CD14-positive monocyte (primary cell): ENCODE measurements around the gene ALDH3A2. TPM values are rescaled to one million over a fixed set of nuclear protein-coding genes. Genes with fewer than 3 reads are reported as not detected.

Source experiments
- DNase-seq, 3 donors: peaks; one replicate each; pipeline ENCODE4 v3.0.0-alpha.2; 2011 to 2022
- H2AFZ ChIP-seq: 2 replicates; pipeline ENCODE4 v1.6.0; 2012; ENCODE audit warnings: mild to moderate bottlenecking, low read depth, low read length, inconsistent platforms; ENCODE audit not compliant: insufficient read depth, poor library complexity, severe bottlenecking
- H3K27ac ChIP-seq, 2 donors: 1 replicate in 1 of 2; 2 replicates in 1 of 2; pipeline ENCODE4 v1.5.1; 2012 to 2013; ENCODE audit warnings: low read length in 2 of 2, control low read depth in 1 of 2, inconsistent platforms in 1 of 2, low read depth in 1 of 2, mild to moderate bottlenecking in 1 of 2
- H3K27me3 ChIP-seq, 2 donors: one replicate each; pipeline versions ENCODE4 v1.6.0 to v1.6.1; 2011 to 2013; ENCODE audit warnings: low read length in 2 of 2; ENCODE audit not compliant: control insufficient read depth in 2 of 2, insufficient read depth in 2 of 2
- H3K36me3 ChIP-seq, 2 donors: replicated peaks in 1 of 2; 1 replicate in 1 of 2; 2 replicates in 1 of 2; pipeline versions ENCODE4 v1.5.1 to v1.6.1; 2012 to 2013; ENCODE audit warnings: low read length in 2 of 2, control low read depth in 1 of 2, inconsistent platforms in 1 of 2, mild to moderate bottlenecking in 1 of 2; ENCODE audit not compliant: insufficient read depth in 2 of 2, control insufficient read depth in 1 of 2
- H3K4me1 ChIP-seq, 2 donors: 1 replicate in 1 of 2; 2 replicates in 1 of 2; pipeline versions ENCODE4 v1.5.1 to v1.6.1; 2012 to 2013; ENCODE audit warnings: low read length in 2 of 2, control low read depth in 1 of 2, inconsistent platforms in 1 of 2, mild to moderate bottlenecking in 1 of 2, moderate library complexity in 1 of 2; ENCODE audit not compliant: insufficient read depth in 2 of 2, control insufficient read depth in 1 of 2
- H3K4me2 ChIP-seq: replicated peaks from 2 replicates; pipeline ENCODE3; 2012; ENCODE audit warnings: low read length, moderate library complexity, mild to moderate bottlenecking; ENCODE audit not compliant: poor library complexity, severe bottlenecking; ENCODE audit errors: extremely low read depth
- H3K4me3 ChIP-seq, 3 experiments: fragments of 200-600 bp in 1 of 3; sonication (generic) in 1 of 3; replicated peaks in 1 of 3; 1 replicate in 2 of 3; 2 replicates in 1 of 3; pipeline ENCODE4 v1.5.1; 2011 to 2013; ENCODE audit warnings: low read length in 3 of 3, mild to moderate bottlenecking in 3 of 3, control low read depth in 2 of 3, low read depth in 2 of 3, inconsistent platforms in 1 of 3, moderate library complexity in 1 of 3
- H3K79me2 ChIP-seq: 2 replicates; pipeline ENCODE4 v1.6.0; 2012; ENCODE audit warnings: mild to moderate bottlenecking, control low read depth, inconsistent platforms, low read length, moderate library complexity; ENCODE audit not compliant: insufficient read depth
- H3K9ac ChIP-seq: 2 replicates; pipeline ENCODE4 v1.6.0; 2017; ENCODE audit warnings: low read length, mild to moderate bottlenecking; ENCODE audit not compliant: insufficient read depth, poor library complexity, severe bottlenecking
- H3K9me3 ChIP-seq, 2 donors: replicated peaks in 1 of 2; 1 replicate in 1 of 2; 2 replicates in 1 of 2; pipeline versions ENCODE4 v1.5.1 to v1.6.1; 2012 to 2013; ENCODE audit warnings: low read length in 2 of 2, control low read depth in 1 of 2; ENCODE audit not compliant: control insufficient read depth in 1 of 2, insufficient read depth in 1 of 2
- H4K20me1 ChIP-seq: 2 replicates; pipeline ENCODE4 v1.6.0; 2012; ENCODE audit warnings: mild to moderate bottlenecking, low read length, control low read depth, moderate library complexity; ENCODE audit not compliant: insufficient read depth
- H3K27ac Mint-ChIP-seq, 7 donors: one replicate each; pipeline ENCODE4 v1.8.0; 2020; ENCODE audit warnings: mild to moderate bottlenecking in 7 of 7, mixed read lengths in 7 of 7, moderate library complexity in 6 of 7, inconsistent platforms in 2 of 7
- H3K27me3 Mint-ChIP-seq, 3 donors: one replicate each; pipeline ENCODE4 v1.8.0; 2021 to 2022; ENCODE audit warnings: low read depth in 3 of 3, mild to moderate bottlenecking in 3 of 3, mixed read lengths in 3 of 3, moderate library complexity in 3 of 3, inconsistent platforms in 1 of 3
- H3K36me3 Mint-ChIP-seq, 2 donors: one replicate each; pipeline ENCODE4 v1.8.0; 2020; ENCODE audit warnings: mixed read lengths in 2 of 2, inconsistent platforms in 1 of 2, mild to moderate bottlenecking in 1 of 2
- H3K4me1 Mint-ChIP-seq: one replicate; pipeline ENCODE4 v1.8.0; 2020; ENCODE audit warnings: mild to moderate bottlenecking, mixed read lengths
- H3K4me3 Mint-ChIP-seq, 2 donors: one replicate each; pipeline ENCODE4 v1.8.0; 2020; ENCODE audit warnings: mild to moderate bottlenecking in 2 of 2, mixed read lengths in 2 of 2, moderate library complexity in 1 of 2
- H3K9me3 Mint-ChIP-seq, 7 donors: one replicate each; pipeline ENCODE4 v1.8.0; 2020 to 2022; ENCODE audit warnings: mixed read lengths in 7 of 7, mild to moderate bottlenecking in 6 of 7, moderate library complexity in 6 of 7, inconsistent platforms in 2 of 7
- WGBS: methylation state at CpG from one replicate; pipeline ENCODE4 v1.1.5; 2013; ENCODE audit warnings: missing lambda C conversion rate; ENCODE audit not compliant: insufficient coverage; 5-methylcytosine and 5-hydroxymethylcytosine counted together
- intact Hi-C, 2 donors: fragments of 100-400 bp; cut with micrococcal nuclease; formaldehyde crosslinking; loops; one replicate each; pipeline versions ENCODE4 v1.15.0 to v1.15.1; 2023
- polyA plus RNA-seq, 3 donors: library from polyadenylated mRNA; depleted of rRNA in 1 of 3; unstranded in 2 of 3; stranded (reverse) in 1 of 3; fragments of 300-500 nt in 2 of 3; fragments of >200 nt in 1 of 3; fragmentation: Illumina TruSeq in 2 of 3; gene quantifications; 1 replicate in 2 of 3; 2 replicates in 1 of 3; pipeline ENCODE4 v1.2.3, GENCODE V29; 2012 to 2021
- TF ChIP-seq, protein P1 (sequence below): fragments of 200-600 bp; IDR thresholded peaks from one replicate; pipeline ENCODE4 v1.8.0; 2022; ENCODE audit warnings: antibody characterized with exemption, mild to moderate bottlenecking

The ALDH3A2 gene
- polyA plus RNA-seq, 3 donors: 22.5 to 58.0 (median 50.3) TPM

DNA sequence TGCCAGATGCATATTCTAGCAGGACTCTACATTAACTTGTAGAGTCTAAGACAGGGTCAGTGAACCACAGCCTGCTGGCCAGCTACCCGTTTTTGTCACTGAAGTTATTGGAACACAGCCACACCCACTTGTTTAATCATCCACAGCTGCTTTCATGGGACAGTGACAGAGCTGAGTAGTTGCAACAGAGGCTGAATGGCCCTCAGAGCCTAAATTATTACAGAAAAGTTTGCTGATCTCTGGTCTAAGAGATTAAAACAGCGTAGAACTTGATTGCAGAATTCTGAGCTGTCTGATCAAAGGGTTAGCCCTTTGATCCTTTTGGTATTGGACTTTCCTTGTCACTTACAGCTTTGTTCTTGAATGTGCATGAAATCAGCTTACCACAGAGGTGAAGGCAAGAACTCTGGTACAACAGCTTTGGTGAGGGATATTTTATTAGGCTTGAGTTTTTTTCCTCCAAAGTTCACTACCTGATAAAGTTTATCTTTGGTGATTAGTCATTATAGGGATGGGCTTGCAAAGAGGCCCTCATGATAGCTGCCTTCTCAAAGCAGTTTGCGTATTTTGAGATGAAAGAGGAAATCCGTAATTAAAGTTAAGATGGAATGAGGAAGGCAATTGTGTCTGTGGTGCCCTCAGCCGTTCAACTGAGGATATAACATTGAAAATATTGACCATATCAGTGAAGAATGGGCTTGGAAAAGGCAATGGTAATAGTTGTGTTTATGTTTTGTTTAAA lies 23.6 kb downstream of the ALDH3A2 start:
- Histone ChIP-seq H3K27me3 (no peaks in the 10 kb centered on the region), H3K9me3 (no peaks in the 10 kb centered on the region), H3K4me2 (no peak overlapping the region), H2AFZ (no peak overlapping the region), H3K36me3 (peaks cover 45 to 82% of the 10 kb centered on the region in 2 donors), H3K79me2 (no peaks in the 10 kb centered on the region), H3K9ac (no peak overlapping the region), H4K20me1 (no peaks in the 10 kb centered on the region), H3K4me3 (no peak overlapping the region), H3K27ac (no peak overlapping the region), H3K4me1 (no peaks in the 10 kb centered on the region)
- Mint-ChIP-seq H3K4me1 (no peaks in the 10 kb centered on the region), H3K9me3 (no peaks in the 10 kb centered on the region), H3K36me3 (peaks cover 61 to 72% of the 10 kb centered on the region in 2 donors), H3K27me3 (no peaks in the 10 kb centered on the region), H3K4me3 (no peak overlapping the region), H3K27ac (no peak overlapping the region)
- TF ChIP-seq, protein P1, sequence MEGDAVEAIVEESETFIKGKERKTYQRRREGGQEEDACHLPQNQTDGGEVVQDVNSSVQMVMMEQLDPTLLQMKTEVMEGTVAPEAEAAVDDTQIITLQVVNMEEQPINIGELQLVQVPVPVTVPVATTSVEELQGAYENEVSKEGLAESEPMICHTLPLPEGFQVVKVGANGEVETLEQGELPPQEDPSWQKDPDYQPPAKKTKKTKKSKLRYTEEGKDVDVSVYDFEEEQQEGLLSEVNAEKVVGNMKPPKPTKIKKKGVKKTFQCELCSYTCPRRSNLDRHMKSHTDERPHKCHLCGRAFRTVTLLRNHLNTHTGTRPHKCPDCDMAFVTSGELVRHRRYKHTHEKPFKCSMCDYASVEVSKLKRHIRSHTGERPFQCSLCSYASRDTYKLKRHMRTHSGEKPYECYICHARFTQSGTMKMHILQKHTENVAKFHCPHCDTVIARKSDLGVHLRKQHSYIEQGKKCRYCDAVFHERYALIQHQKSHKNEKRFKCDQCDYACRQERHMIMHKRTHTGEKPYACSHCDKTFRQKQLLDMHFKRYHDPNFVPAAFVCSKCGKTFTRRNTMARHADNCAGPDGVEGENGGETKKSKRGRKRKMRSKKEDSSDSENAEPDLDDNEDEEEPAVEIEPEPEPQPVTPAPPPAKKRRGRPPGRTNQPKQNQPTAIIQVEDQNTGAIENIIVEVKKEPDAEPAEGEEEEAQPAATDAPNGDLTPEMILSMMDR: no peak
- 94% methylated on average over 4 of the region's 5 CpGs for WGBS
- intact Hi-C loops: no loop called here
- DNase-seq: no peak

DNA sequence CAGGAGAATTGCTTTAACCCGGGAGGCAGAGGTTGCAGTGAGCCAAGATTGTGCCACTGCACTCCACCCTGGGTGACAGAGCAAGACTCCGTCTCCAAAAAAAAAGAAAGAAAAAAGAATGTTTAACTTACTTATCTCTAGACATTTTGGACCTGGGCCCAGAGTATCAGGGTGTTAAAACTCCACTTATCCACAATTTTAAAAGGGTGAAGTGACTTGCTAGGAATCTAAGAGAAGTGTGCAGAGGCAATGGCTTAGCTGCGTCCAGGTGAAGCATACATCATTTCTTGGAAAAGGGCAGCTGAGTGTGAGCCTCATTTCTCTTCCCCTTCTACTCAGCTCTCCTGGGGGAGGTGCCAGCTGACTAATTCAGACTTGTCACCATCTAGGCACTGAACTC lies 25.1 kb downstream of the ALDH3A2 start:
- no peaks in the 10 kb centered on the region for H3K4me1 Mint-ChIP-seq
- no peaks in the 10 kb centered on the region for H3K9me3 Mint-ChIP-seq
- H3K27me3 Mint-ChIP-seq: no peaks in the 10 kb centered on the region
- no peak for DNase-seq
- no peaks in the 10 kb centered on the region for H3K4me1 ChIP-seq
- intact Hi-C loops: no loop called here
- peaks cover 70 to 83% of the 10 kb centered on the region in 2 donors for H3K36me3 Mint-ChIP-seq
- H4K20me1 ChIP-seq: no peaks in the 10 kb centered on the region
- no peak overlapping the region for H3K4me2 ChIP-seq
- peaks cover 45 to 97% of the 10 kb centered on the region in 2 donors for H3K36me3 ChIP-seq
- H3K4me3 Mint-ChIP-seq: no peak overlapping the region
- no peaks in the 10 kb centered on the region for H3K9me3 ChIP-seq
- H3K4me3 ChIP-seq: no peak overlapping the region
- H3K9ac ChIP-seq: no peak overlapping the region
- H3K27me3 ChIP-seq: no peaks in the 10 kb centered on the region
- no peak overlapping the region for H3K27ac ChIP-seq
- TF ChIP-seq, protein P1: no peak
- H3K27ac Mint-ChIP-seq: no peak overlapping the region
- no CpG with 5 or more reads among the region's 3 CpGs for WGBS
- H3K79me2 ChIP-seq: no peaks in the 10 kb centered on the region
- H2AFZ ChIP-seq: no peak overlapping the region
